Natural killer cell (primary cell): ENCODE measurements around the gene C14orf132. TPM values are rescaled to one million over a fixed set of nuclear protein-coding genes. Genes with fewer than 3 reads are reported as not detected.

Experiments used
- ATAC-seq, 3 donors: fragments of 150-1000 bp in 2 of 3; fragments of 200-7000 bp in 1 of 3; cut with Tn5 transposase; 1 replicate in 1 of 3; 2 replicates in 2 of 3; pipeline ENCODE4 v1.10.0; 2021; ENCODE audit warnings: mild to moderate bottlenecking in 2 of 3, moderate library complexity in 2 of 3
- DNase-seq, 2 donors: peaks; one replicate each; pipeline versions ENCODE4 v3.0.0 to v3.0.0-alpha.2; 2013 to 2021; ENCODE audit warnings: mixed read lengths in 1 of 2
- H3K27ac ChIP-seq: one replicate; pipeline ENCODE4 v1.5.1; 2013; ENCODE audit warnings: mild to moderate bottlenecking, low read length
- H3K27me3 ChIP-seq: one replicate; pipeline ENCODE4 v1.6.1; 2013; ENCODE audit warnings: low read length; ENCODE audit not compliant: control insufficient read depth, insufficient read depth
- H3K36me3 ChIP-seq: one replicate; pipeline ENCODE4 v1.6.1; 2013; ENCODE audit warnings: low read length; ENCODE audit not compliant: control insufficient read depth, insufficient read depth
- H3K4me1 ChIP-seq: one replicate; pipeline ENCODE4 v1.6.1; 2013; ENCODE audit warnings: low read length; ENCODE audit not compliant: control insufficient read depth, insufficient read depth
- H3K4me3 ChIP-seq: one replicate; pipeline ENCODE4 v1.5.1; 2013; ENCODE audit warnings: low read length
- H3K9me3 ChIP-seq: one replicate; pipeline ENCODE4 v1.6.1; 2013; ENCODE audit warnings: low read length; ENCODE audit not compliant: control insufficient read depth, insufficient read depth
- H3K27ac Mint-ChIP-seq, 2 donors: one replicate each; pipeline ENCODE4 v1.8.0; 2022; ENCODE audit warnings: mild to moderate bottlenecking in 2 of 2, mixed read lengths in 2 of 2, moderate library complexity in 1 of 2
- H3K27me3 Mint-ChIP-seq, 2 donors: one replicate each; pipeline ENCODE4 v1.8.0; 2022; ENCODE audit warnings: low read depth in 2 of 2, mixed read lengths in 2 of 2
- H3K36me3 Mint-ChIP-seq: one replicate; pipeline ENCODE4 v1.8.0; 2022; ENCODE audit warnings: mixed read lengths
- H3K4me1 Mint-ChIP-seq, 2 donors: one replicate each; pipeline ENCODE4 v1.8.0; 2022; ENCODE audit warnings: mixed read lengths in 2 of 2
- H3K4me3 Mint-ChIP-seq: one replicate; pipeline ENCODE4 v1.8.0; 2022; ENCODE audit warnings: mild to moderate bottlenecking, moderate library complexity, mixed read lengths
- H3K9me3 Mint-ChIP-seq, 2 donors: one replicate each; pipeline ENCODE4 v1.8.0; 2022; ENCODE audit warnings: mixed read lengths in 2 of 2
- whole genome bisulfite sequencing: methylation state at CpG from one replicate; pipeline ENCODE4 v1.1.7; 2013; ENCODE audit warnings: missing lambda C conversion rate; ENCODE audit not compliant: insufficient coverage; 5-methylcytosine and 5-hydroxymethylcytosine counted together
- intact Hi-C: fragments of 100-400 bp; cut with micrococcal nuclease; formaldehyde crosslinking; loops from one replicate; pipeline ENCODE4 v1.14.2; 2022
- total RNA-seq, 4 donors: library from RNA; stranded (reverse); fragments of 120-200 nt in 1 of 4; gene quantifications; one replicate each; pipeline versions ENCODE4 v1.2.3 to v1.2.4, GENCODE V29; 2013 to 2022
- TF ChIP-seq, protein P1 (sequence below): fragments of 200-600 bp; IDR thresholded peaks from one replicate; pipeline ENCODE4 v1.8.0; 2022; ENCODE audit warnings: antibody characterized with exemption

C14orf132 gene
- total RNA-seq, 3 donors from 2014 or later (not counting 1 experiment from before 2014, with no cell fraction given): 0.07 to 0.23 TPM; not detected in 1

DNA sequence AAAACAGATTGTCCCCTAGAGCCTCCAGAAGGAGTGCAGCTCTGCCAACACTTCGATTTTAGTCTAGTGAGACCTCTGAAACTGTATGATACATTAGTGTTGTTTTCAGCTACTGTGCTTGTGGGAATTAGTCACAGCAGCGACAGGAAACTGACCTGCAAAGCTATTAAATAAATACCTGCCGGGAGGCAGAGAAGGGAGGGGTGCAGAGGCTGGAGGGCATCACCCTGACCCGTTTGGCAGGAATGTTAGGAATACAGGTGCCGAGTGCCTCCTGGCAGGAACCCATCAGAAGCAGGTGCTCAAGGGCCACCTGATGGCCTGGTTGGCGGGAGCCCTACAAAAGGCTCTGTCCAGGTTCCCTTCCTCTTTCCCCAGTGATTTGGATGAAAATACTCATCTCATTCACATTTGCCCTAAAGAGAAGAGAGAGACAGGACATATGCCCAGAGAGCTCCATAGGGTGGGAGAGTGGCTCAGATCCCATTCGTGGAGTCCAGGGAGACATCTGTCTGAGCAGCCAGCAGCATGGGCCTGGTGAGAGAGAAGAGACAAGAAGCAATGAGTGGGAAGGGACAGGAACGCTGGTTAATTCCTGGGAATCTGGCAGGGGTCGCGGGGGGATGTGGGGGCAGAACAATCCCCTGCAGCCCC is 44.6 kb downstream of the C14orf132 start:
- intact Hi-C loops: no loop called here
- TF ChIP-seq, protein P1, sequence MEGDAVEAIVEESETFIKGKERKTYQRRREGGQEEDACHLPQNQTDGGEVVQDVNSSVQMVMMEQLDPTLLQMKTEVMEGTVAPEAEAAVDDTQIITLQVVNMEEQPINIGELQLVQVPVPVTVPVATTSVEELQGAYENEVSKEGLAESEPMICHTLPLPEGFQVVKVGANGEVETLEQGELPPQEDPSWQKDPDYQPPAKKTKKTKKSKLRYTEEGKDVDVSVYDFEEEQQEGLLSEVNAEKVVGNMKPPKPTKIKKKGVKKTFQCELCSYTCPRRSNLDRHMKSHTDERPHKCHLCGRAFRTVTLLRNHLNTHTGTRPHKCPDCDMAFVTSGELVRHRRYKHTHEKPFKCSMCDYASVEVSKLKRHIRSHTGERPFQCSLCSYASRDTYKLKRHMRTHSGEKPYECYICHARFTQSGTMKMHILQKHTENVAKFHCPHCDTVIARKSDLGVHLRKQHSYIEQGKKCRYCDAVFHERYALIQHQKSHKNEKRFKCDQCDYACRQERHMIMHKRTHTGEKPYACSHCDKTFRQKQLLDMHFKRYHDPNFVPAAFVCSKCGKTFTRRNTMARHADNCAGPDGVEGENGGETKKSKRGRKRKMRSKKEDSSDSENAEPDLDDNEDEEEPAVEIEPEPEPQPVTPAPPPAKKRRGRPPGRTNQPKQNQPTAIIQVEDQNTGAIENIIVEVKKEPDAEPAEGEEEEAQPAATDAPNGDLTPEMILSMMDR: no peak
- H3K9me3 ChIP-seq: no peaks in the 10 kb centered on the region
- no peaks in the 10 kb centered on the region for H3K36me3 ChIP-seq
- H3K4me1 ChIP-seq: no peaks in the 10 kb centered on the region
- Mint-ChIP-seq H3K4me1 (no peaks in the 10 kb centered on the region), H3K27ac (no peak overlapping the region), H3K36me3 (no peaks in the 10 kb centered on the region), H3K27me3 (peaks cover 0 to 5% of the 10 kb centered on the region in 2 donors), H3K4me3 (no peak overlapping the region), H3K9me3 (no peaks in the 10 kb centered on the region)
- ATAC-seq (no peak), DNase-seq (no peak)
- H3K27ac ChIP-seq: no peak overlapping the region
- no peak overlapping the region for H3K4me3 ChIP-seq
- no peaks in the 10 kb centered on the region for H3K27me3 ChIP-seq
- WGBS: 86% methylated on average over 10 of the region's 10 CpGs

DNA sequence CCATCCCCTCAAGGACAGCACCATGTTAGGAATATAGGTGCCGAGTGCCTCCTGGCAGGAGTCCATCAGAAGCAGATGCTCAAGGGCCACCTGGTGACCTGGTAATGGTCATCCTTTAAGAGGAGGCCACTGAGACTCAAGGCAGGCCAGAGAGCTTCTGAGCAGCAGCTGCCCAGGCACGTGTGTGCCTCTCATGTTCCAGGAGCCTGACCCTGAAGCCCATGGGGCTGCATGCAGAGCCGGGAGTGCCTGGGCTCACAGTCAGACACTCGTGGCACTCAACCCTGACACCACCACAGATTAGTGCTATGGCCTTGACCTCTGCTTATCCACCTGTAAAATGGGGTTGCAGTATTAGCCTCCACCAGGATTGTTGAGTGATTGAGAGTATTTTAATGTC is 45.6 kb downstream of the C14orf132 start:
- Histone ChIP-seq H3K4me1 (no peaks in the 10 kb centered on the region), H3K27me3 (no peaks in the 10 kb centered on the region), H3K4me3 (no peak overlapping the region), H3K27ac (no peak overlapping the region), H3K36me3 (no peaks in the 10 kb centered on the region), H3K9me3 (no peaks in the 10 kb centered on the region)
- no peak for ATAC-seq
- WGBS: 77% methylated on average over 4 of the region's 4 CpGs
- peaks cover 0 to 5% of the 10 kb centered on the region in 2 donors for H3K27me3 Mint-ChIP-seq
- no peak overlapping the region for H3K4me3 Mint-ChIP-seq
- DNase-seq: no peak
- H3K27ac Mint-ChIP-seq: no peak overlapping the region
- no peaks in the 10 kb centered on the region for H3K9me3 Mint-ChIP-seq
- TF ChIP-seq, protein P1: no peak
- no peaks in the 10 kb centered on the region for H3K36me3 Mint-ChIP-seq
- H3K4me1 Mint-ChIP-seq: no peaks in the 10 kb centered on the region
- intact Hi-C loops: no loop called here

DNA sequence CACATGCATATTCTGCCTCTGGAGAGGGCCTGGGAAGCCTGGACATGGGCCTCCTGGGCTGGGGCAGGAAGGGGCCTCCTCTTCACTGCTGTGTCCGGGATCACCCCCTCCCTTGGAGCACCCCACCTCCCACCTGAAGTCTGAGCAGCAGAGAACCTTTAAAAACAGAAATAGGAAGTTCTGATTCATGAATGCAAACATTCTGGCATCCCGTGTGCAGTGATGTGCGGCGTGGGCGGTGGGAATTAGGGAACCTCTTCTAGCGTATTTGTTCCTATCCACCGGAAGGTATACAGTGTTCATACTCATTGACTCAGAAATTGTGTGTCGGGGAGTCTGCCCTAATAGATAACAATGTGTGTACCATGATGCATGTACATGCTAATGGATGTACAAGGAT is 46.2 kb downstream of the C14orf132 start:
- Histone ChIP-seq H3K27me3 (no peaks in the 10 kb centered on the region), H3K4me3 (no peak overlapping the region), H3K27ac (no peak overlapping the region), H3K9me3 (no peaks in the 10 kb centered on the region), H3K36me3 (no peaks in the 10 kb centered on the region), H3K4me1 (no peaks in the 10 kb centered on the region)
- Mint-ChIP-seq H3K4me3 (no peak overlapping the region), H3K4me1 (no peaks in the 10 kb centered on the region), H3K9me3 (no peaks in the 10 kb centered on the region), H3K36me3 (no peaks in the 10 kb centered on the region), H3K27me3 (peaks cover 0 to 5% of the 10 kb centered on the region in 2 donors), H3K27ac (no peak overlapping the region)
- DNase-seq (no peak), ATAC-seq (no peak)
- TF ChIP-seq, protein P1: no peak
- 20% methylated on average over 8 of the region's 8 CpGs for WGBS
- intact Hi-C loops: no loop called here

DNA sequence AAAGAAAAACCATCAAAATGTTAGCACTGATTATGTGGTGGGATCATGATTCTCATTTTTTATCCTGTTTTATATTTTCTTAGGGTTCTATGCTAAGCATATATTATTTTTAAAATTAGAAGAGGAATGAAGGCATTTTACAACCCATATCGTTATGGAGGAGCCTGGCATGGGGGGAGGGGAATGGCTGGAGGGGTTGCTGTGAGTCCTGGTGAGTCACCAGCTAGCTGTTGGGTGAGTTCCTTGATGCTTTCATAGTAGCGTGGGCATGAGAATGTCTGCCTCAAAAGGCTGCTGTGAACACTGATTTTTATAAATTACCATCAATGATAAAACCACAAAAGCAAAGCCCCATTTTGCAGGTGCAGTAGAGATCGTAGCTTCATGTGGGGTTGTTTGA is 46.9 kb downstream of the C14orf132 start:
- ATAC-seq: no peak
- TF ChIP-seq, protein P1: no peak
- H3K27me3 Mint-ChIP-seq: peaks cover 0 to 5% of the 10 kb centered on the region in 2 donors

More for the DNA sequence above, 46.9 kb downstream of the C14orf132 start:
- DNase-seq: no peak
- no peaks in the 10 kb centered on the region for H3K27me3 ChIP-seq
- H3K9me3 Mint-ChIP-seq: no peaks in the 10 kb centered on the region
- H3K9me3 ChIP-seq: no peaks in the 10 kb centered on the region
- no peaks in the 10 kb centered on the region for H3K36me3 Mint-ChIP-seq
- intact Hi-C loops: no loop called here
- no peaks in the 10 kb centered on the region for H3K4me1 ChIP-seq
- no peak overlapping the region for H3K4me3 ChIP-seq
- no peak overlapping the region for H3K27ac Mint-ChIP-seq
- WGBS: 48% methylated on average over 3 of the region's 3 CpGs
- no peaks in the 10 kb centered on the region for H3K4me1 Mint-ChIP-seq
- H3K4me3 Mint-ChIP-seq: no peak overlapping the region
- no peaks in the 10 kb centered on the region for H3K36me3 ChIP-seq
- H3K27ac ChIP-seq: no peak overlapping the region
